Measurements from ENCODE around the gene MS4A13.

Gene MS4A13

GRCh38 chr11:60563553-60564235, 48.5 kb downstream of the MS4A13 start:
- H3K27me3 ChIP-seq (ENCODE audit: insufficient read depth, poor library complexity, severe bottlenecking) = no peaks in the 10 kb centered on the region
- H3K36me3 ChIP-seq (ENCODE audit: low read depth) = no peaks in the 10 kb centered on the region
- ATAC-seq (ENCODE audit: low read depth) = no peak
- H3K27ac ChIP-seq (ENCODE audit: poor library complexity, severe bottlenecking) = no peak overlapping the region
- H3K4me1 ChIP-seq (ENCODE audit: insufficient read depth, poor library complexity, severe bottlenecking) = no peaks in the 10 kb centered on the region
- no peak overlapping the region for H3K4me3 ChIP-seq (ENCODE audit: severe bottlenecking)
- no peaks in the 10 kb centered on the region for H3K9me3 ChIP-seq (ENCODE audit: severe bottlenecking)
- no peak for DNase-seq (ENCODE audit: low spot score)
- TF ChIP-seq CTCF (IDR thresholded peaks at IDR 0.05; ENCODE audit: poor library complexity, severe bottlenecking) = no peak

GRCh38 chr11:60566776-60567175, 51.6 kb downstream of the MS4A13 start:
- H3K36me3 ChIP-seq (ENCODE audit: low read depth) = no peaks in the 10 kb centered on the region
- no peak overlapping the region for H3K4me3 ChIP-seq (ENCODE audit: severe bottlenecking)
- H3K27me3 ChIP-seq (ENCODE audit: insufficient read depth, poor library complexity, severe bottlenecking) = no peaks in the 10 kb centered on the region
- DNase-seq (ENCODE audit: low spot score) = no peak
- no peaks in the 10 kb centered on the region for H3K9me3 ChIP-seq (ENCODE audit: severe bottlenecking)
- H3K4me1 ChIP-seq (ENCODE audit: insufficient read depth, poor library complexity, severe bottlenecking) = no peaks in the 10 kb centered on the region
- TF ChIP-seq CTCF (IDR thresholded peaks at IDR 0.05; ENCODE audit: poor library complexity, severe bottlenecking) = no peak
- no peak overlapping the region for H3K27ac ChIP-seq (ENCODE audit: poor library complexity, severe bottlenecking)
- ATAC-seq (ENCODE audit: low read depth) = no peak

GRCh38 chr11:60570970-60571369, 55.8 kb downstream of the MS4A13 start:
- TF ChIP-seq CTCF (IDR thresholded peaks at IDR 0.05; ENCODE audit: poor library complexity, severe bottlenecking) = no peak
- H3K4me3 ChIP-seq (ENCODE audit: severe bottlenecking) = no peak overlapping the region
- no peak overlapping the region for H3K27ac ChIP-seq (ENCODE audit: poor library complexity, severe bottlenecking)
- H3K27me3 ChIP-seq (ENCODE audit: insufficient read depth, poor library complexity, severe bottlenecking) = no peaks in the 10 kb centered on the region
- ATAC-seq (ENCODE audit: low read depth) (no peak), DNase-seq (ENCODE audit: low spot score) (no peak)
- H3K36me3 ChIP-seq (ENCODE audit: low read depth) = no peaks in the 10 kb centered on the region
- no peaks in the 10 kb centered on the region for H3K9me3 ChIP-seq (ENCODE audit: severe bottlenecking)
- H3K4me1 ChIP-seq (ENCODE audit: insufficient read depth, poor library complexity, severe bottlenecking) = no peaks in the 10 kb centered on the region

GRCh38 chr11:60589611-60590010, 74.4 kb downstream of the MS4A13 start:
- H3K27ac ChIP-seq (ENCODE audit: poor library complexity, severe bottlenecking) = no peak overlapping the region
- DNase-seq (ENCODE audit: low spot score) (no peak), ATAC-seq (ENCODE audit: low read depth) (no peak)
- no peaks in the 10 kb centered on the region for H3K36me3 ChIP-seq (ENCODE audit: low read depth)
- no peaks in the 10 kb centered on the region for H3K4me1 ChIP-seq (ENCODE audit: insufficient read depth, poor library complexity, severe bottlenecking)
- no peak overlapping the region for H3K4me3 ChIP-seq (ENCODE audit: severe bottlenecking)
- no peak for TF ChIP-seq CTCF (IDR thresholded peaks at IDR 0.05; ENCODE audit: poor library complexity, severe bottlenecking)
- H3K9me3 ChIP-seq (ENCODE audit: severe bottlenecking) = no peaks in the 10 kb centered on the region
- H3K27me3 ChIP-seq (ENCODE audit: insufficient read depth, poor library complexity, severe bottlenecking) = peaks cover 6% of the 10 kb centered on the region

Measured in RWPE2 (cell line).